ENCODE results near the gene POU2F1.
"Not testable (repeated sequence)": the region's sequence is repeated elsewhere in the genome, so short reads cannot be mapped to it uniquely, and the experiment has no call there.

The POU2F1 gene

DNA sequence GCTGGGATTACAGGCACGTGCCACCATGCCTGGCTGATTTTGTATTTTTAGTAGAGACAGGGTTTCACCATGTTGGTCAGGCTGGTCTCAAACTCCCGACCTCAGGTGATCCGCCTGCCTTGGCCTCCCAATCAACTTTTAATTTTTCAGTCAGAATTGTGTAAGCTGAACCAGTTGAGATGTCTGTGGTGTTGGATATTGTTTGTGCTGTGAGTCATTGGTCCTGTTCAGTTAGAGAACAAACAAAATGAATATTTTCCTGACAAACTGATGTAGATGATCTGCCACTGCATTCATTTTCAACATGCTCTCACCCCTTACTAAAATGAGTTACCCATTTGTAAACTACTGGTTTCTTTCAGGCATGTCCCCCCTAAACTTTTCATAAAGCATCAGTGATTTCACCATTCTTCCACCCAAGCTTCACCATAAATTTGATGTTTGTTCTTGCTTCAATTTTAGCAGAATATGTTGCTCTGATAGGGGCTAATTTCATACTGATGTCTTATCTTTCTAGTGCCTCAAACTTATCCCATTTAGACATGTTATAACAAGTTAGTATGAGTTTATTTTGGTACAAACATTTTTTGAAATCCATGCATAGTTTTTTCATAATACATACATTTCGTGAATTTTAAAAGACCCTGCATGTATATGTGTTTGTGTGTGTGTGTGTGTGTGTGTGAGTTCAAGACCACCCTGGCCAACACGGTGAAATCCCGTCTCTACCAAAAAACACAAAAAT, 15.2 kb upstream of the POU2F1 start:
- not testable (repeated sequence) for H3K36me3 ChIP-seq (ENCODE audit: control insufficient read depth, insufficient read depth, low read length); H3K4me3 ChIP-seq (ENCODE audit: low read length); DNase-seq (ENCODE audit: low read depth, low spot score); H3K9me3 ChIP-seq (ENCODE audit: control insufficient read depth, insufficient read depth, low read length); H3K27me3 ChIP-seq (ENCODE audit: control insufficient read depth, insufficient read depth, low read length); H3K4me1 ChIP-seq (ENCODE audit: control insufficient read depth, insufficient read depth, low read length); H3K27ac ChIP-seq (ENCODE audit: low read length)
- WGBS (ENCODE audit: insufficient coverage, insufficient read length), result no CpG with 5 or more reads among the region's 6 CpGs

DNA sequence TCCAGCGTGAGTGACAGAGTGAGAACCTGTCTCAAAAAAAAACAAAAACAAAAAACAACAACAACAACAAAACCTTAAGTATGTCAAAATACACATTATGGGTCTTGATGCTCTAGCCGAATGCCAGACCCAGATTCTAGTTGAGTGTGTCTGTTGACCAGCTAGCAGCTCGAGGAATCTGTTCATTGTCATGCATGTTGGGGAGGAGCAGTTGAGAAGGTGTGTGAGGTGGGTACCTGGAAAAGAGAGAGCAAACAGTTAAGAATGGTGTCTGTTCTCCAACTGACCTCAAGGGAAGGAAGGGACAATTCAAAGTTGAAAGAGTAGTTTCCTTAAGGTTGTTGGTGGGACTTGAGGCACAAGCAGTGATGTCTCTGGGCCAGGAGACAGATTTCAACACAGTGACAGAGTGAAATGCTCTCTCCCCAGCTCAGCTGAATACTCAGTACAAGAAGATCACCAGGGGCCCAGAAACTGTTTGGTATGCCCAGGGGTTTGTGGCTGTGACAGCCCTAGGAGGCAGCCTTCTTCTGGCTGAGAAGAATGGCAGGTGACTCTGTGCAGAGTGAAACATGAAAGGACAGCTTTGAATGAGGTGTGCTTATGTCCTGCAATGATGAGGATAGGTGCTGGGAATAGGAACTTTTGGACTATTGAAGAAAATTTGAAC, 14.4 kb upstream of the POU2F1 start:
- Histone ChIP-seq H3K27me3 (ENCODE audit: control insufficient read depth, insufficient read depth, low read length) (no peaks in the 10 kb centered on the region), H3K9me3 (ENCODE audit: control insufficient read depth, insufficient read depth, low read length) (no peaks in the 10 kb centered on the region), H3K36me3 (ENCODE audit: control insufficient read depth, insufficient read depth, low read length) (no peaks in the 10 kb centered on the region), H3K4me3 (ENCODE audit: low read length) (no peak overlapping the region), H3K4me1 (ENCODE audit: control insufficient read depth, insufficient read depth, low read length) (peaks cover 3% of the 10 kb centered on the region; the same call in 1 of the 2 replicates), H3K27ac (ENCODE audit: low read length) (no peak overlapping the region)
- WGBS (ENCODE audit: insufficient coverage, insufficient read length), result no CpG with 5 or more reads among the region's 3 CpGs
- no peak for DNase-seq (ENCODE audit: low read depth, low spot score)

DNA sequence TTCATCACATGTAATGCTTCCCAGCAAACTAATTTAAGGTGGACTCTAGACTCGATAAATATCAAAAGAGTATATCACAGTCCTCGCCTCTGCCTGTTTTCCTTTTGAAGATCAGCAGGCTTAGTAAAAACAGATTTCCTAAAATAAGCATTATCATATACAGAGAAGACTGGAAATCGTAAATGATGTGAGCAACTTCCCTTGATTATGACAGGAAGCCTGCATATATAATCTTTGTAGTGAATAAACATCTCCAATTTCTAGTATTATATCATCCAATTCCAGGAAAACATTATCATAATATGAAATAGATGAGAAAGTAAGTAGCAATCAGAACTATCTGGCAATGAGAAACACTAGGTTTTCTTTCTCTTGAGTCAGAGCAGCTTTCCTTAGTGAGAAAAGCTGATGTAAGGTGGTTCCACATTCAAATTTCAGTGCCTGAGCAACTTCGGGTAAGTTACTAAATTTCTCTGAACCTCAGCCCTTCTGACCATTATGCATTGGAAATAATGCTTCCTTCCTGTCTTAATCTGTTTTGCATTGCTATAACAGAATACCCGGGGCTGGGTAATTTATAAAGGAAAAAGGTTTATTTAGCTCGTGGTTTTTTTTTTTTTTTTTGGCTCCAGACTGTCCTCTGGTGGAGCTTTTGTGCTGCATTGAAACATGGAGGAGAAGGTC, 12.6 kb upstream of the POU2F1 start:
- Histone ChIP-seq H3K4me3 (ENCODE audit: low read length) (no peak overlapping the region), H3K36me3 (ENCODE audit: control insufficient read depth, insufficient read depth, low read length) (no peaks in the 10 kb centered on the region), H3K4me1 (ENCODE audit: control insufficient read depth, insufficient read depth, low read length) (peaks cover 3% of the 10 kb centered on the region; the same call in 1 of the 2 replicates), H3K9me3 (ENCODE audit: control insufficient read depth, insufficient read depth, low read length) (no peaks in the 10 kb centered on the region), H3K27me3 (ENCODE audit: control insufficient read depth, insufficient read depth, low read length) (no peaks in the 10 kb centered on the region), H3K27ac (ENCODE audit: low read length) (no peak overlapping the region)
- no CpG with 5 or more reads among the region's 6 CpGs for WGBS (ENCODE audit: insufficient coverage, insufficient read length)
- no peak for DNase-seq (ENCODE audit: low read depth, low spot score)

DNA sequence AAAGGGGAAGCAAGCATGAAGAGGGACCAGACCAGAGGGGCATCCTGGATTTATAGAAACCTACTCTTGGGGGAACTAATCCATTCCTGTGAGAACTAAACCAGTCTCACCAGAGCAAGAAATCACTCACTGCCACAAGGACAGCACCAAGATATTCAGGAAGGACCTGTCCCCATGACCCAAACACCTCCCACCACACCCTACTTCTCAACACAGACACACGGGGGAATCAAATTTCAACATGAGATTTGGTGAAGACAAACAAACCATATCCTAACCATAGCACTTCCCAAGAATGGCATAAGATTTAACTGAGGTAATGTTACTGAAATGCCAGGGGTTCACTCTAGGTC, 12.1 kb upstream of the POU2F1 start:
- Histone ChIP-seq H3K27ac (ENCODE audit: low read length) (no peak overlapping the region), H3K4me1 (ENCODE audit: control insufficient read depth, insufficient read depth, low read length) (peaks cover 3% of the 10 kb centered on the region; the same call in 1 of the 2 replicates), H3K9me3 (ENCODE audit: control insufficient read depth, insufficient read depth, low read length) (no peaks in the 10 kb centered on the region), H3K27me3 (ENCODE audit: control insufficient read depth, insufficient read depth, low read length) (no peaks in the 10 kb centered on the region), H3K36me3 (ENCODE audit: control insufficient read depth, insufficient read depth, low read length) (no peaks in the 10 kb centered on the region), H3K4me3 (ENCODE audit: low read length) (no peak overlapping the region)
- DNase-seq (ENCODE audit: low read depth, low spot score), result no peak
- no CpG with 5 or more reads among the region's 1 CpG for WGBS (ENCODE audit: insufficient coverage, insufficient read length)

DNA sequence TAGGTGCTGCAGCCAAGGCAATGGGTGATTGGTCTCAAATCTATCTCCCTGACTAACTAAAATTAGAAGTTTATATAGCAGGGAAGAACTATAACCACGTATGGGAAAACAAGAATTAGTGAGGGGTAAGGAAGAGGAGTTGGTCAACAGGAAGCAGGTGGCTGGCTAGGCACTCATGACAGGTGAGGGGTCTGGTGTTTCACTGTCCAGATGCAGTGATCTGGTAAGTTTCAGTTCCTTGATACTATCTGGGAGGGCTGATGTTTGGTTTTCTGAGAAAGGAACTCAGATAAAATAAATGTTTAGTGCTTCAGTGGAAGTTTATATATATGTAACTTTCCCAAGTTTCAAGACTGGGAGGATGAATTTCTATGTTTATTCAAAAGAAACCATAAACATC, 11.6 kb upstream of the POU2F1 start:
- Histone ChIP-seq H3K36me3 (ENCODE audit: control insufficient read depth, insufficient read depth, low read length) (no peaks in the 10 kb centered on the region), H3K4me3 (ENCODE audit: low read length) (no peak overlapping the region), H3K27me3 (ENCODE audit: control insufficient read depth, insufficient read depth, low read length) (no peaks in the 10 kb centered on the region), H3K4me1 (ENCODE audit: control insufficient read depth, insufficient read depth, low read length) (peaks cover 3% of the 10 kb centered on the region; the same call in 1 of the 2 replicates), H3K9me3 (ENCODE audit: control insufficient read depth, insufficient read depth, low read length) (no peaks in the 10 kb centered on the region), H3K27ac (ENCODE audit: low read length) (no peak overlapping the region)
- DNase-seq (ENCODE audit: low read depth, low spot score), result no peak
- no CpG with 5 or more reads among the region's 1 CpG for WGBS (ENCODE audit: insufficient coverage, insufficient read length)

DNA sequence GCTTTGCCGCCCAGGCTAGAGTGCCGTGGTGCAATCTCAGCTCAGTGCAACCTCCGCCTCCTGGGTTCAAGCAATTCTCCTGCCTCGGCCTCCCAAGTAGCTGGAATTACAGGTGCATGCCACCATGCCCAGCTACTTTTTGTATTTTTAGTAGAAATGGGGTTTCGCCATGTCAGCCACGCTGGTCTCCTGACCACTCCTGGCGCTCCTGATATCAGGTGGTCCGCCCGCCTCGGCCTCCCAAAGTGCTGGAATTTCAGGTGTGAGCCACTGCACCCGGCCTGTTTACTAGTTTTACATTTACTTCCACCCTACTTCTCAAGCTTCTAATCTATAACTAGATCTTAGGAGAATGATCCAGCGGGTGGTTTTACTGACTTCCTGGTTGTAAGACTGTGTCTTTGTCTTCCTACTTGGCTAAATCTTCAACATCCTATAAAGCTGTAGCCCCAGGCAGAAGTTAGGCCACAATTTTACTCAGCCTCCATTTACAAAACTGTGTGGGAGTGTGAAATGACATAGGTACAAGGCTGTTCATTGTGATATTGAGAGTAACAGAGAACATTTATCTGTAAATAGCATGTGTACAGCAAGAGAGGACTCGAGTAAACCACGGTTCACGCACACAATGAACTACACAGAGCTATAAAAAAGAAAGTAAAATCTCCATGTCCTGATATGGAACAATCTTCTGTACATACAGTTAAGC, 9.6 kb upstream of the POU2F1 start:
- Histone ChIP-seq H3K27me3 (ENCODE audit: control insufficient read depth, insufficient read depth, low read length) (no peaks in the 10 kb centered on the region), H3K9me3 (ENCODE audit: control insufficient read depth, insufficient read depth, low read length) (no peaks in the 10 kb centered on the region), H3K4me3 (ENCODE audit: low read length) (no peak overlapping the region), H3K4me1 (ENCODE audit: control insufficient read depth, insufficient read depth, low read length) (peaks cover 3% of the 10 kb centered on the region; the same call in 1 of the 2 replicates), H3K36me3 (ENCODE audit: control insufficient read depth, insufficient read depth, low read length) (no peaks in the 10 kb centered on the region), H3K27ac (ENCODE audit: low read length) (no peak overlapping the region)
- DNase-seq (ENCODE audit: low read depth, low spot score), result no peak
- WGBS (ENCODE audit: insufficient coverage, insufficient read length), result no CpG with 5 or more reads among the region's 15 CpGs

DNA sequence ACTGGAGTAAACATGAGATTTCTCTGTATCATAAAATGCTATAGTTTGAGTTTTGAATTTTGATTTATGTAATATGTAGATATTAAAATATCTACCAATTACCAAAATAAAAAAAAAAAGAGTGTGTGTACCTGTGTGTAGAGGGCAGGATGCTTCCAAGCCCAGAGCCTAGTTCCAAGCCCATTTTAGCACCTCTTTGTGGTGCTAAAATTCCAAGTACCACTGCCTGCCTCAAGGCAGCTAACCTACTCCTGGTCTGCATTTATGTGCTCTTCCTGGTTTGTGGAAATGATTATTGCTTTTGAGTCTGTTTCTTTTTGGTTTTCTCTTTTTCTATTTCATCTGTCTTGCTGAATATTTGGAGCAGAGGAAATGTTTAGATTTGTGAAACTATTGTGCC, 8.7 kb upstream of the POU2F1 start:
- no peaks in the 10 kb centered on the region for H3K9me3 ChIP-seq (ENCODE audit: control insufficient read depth, insufficient read depth, low read length)
- no peaks in the 10 kb centered on the region for H3K4me1 ChIP-seq (ENCODE audit: control insufficient read depth, insufficient read depth, low read length)
- no peak overlapping the region for H3K27ac ChIP-seq (ENCODE audit: low read length)
- no peaks in the 10 kb centered on the region for H3K27me3 ChIP-seq (ENCODE audit: control insufficient read depth, insufficient read depth, low read length)
- H3K36me3 ChIP-seq (ENCODE audit: control insufficient read depth, insufficient read depth, low read length), result no peaks in the 10 kb centered on the region
- no peak for DNase-seq (ENCODE audit: low read depth, low spot score)
- no peak overlapping the region for H3K4me3 ChIP-seq (ENCODE audit: low read length)

DNA sequence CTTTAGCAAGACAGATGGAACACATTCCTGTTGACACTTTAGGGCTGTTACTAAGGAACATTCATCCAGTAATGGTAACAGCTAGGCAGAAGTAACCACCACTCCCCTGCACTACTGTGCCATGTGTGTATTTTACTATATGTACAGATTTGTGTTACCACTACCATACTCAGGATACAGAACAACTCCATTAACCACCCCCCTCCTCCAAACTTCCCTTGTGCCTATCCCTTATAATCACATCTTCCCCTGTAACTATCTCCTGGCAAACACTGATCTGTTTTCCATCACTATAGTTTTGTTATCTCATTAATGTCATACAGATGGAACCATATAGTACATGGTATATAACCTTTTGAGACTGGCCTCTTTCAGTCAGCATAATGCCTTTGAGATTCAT, 3.9 kb upstream of the POU2F1 start:
- H3K4me3 ChIP-seq (ENCODE audit: low read length), result no peak overlapping the region
- no peaks in the 10 kb centered on the region for H3K4me1 ChIP-seq (ENCODE audit: control insufficient read depth, insufficient read depth, low read length)
- H3K36me3 ChIP-seq (ENCODE audit: control insufficient read depth, insufficient read depth, low read length), result no peaks in the 10 kb centered on the region
- H3K9me3 ChIP-seq (ENCODE audit: control insufficient read depth, insufficient read depth, low read length), result no peaks in the 10 kb centered on the region
- DNase-seq (ENCODE audit: low read depth, low spot score), result no peak
- no peak overlapping the region for H3K27ac ChIP-seq (ENCODE audit: low read length)
- no peaks in the 10 kb centered on the region for H3K27me3 ChIP-seq (ENCODE audit: control insufficient read depth, insufficient read depth, low read length)

DNA sequence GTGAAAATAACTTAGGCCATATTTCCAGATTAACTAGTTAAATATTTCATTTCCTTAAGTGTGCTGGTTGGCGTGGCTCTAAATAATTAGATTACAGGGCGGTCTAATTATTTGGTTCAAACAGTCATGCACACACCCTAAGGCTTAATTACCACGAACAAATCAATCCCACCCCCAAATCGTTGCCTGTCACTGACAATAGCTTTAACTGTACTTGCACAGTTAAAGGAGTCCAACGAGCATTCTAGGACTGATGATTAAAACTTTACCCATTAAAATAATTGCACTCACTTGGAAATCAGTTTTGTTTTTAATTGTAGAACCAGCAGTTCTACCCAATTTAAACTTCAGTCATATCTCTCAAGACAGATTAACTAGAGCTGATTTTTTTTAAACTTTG, 1.5 kb upstream of the POU2F1 start:
- Histone ChIP-seq H3K4me3 (ENCODE audit: low read length) (no peak overlapping the region), H3K27me3 (ENCODE audit: control insufficient read depth, insufficient read depth, low read length) (no peaks in the 10 kb centered on the region), H3K9me3 (ENCODE audit: control insufficient read depth, insufficient read depth, low read length) (no peaks in the 10 kb centered on the region), H3K4me1 (ENCODE audit: control insufficient read depth, insufficient read depth, low read length) (no peaks in the 10 kb centered on the region), H3K27ac (ENCODE audit: low read length) (no peak overlapping the region), H3K36me3 (ENCODE audit: control insufficient read depth, insufficient read depth, low read length) (no peaks in the 10 kb centered on the region)
- DNase-seq (ENCODE audit: low read depth, low spot score), result no peak
- no CpG with 5 or more reads among the region's 5 CpGs for WGBS (ENCODE audit: insufficient coverage, insufficient read length)

DNA sequence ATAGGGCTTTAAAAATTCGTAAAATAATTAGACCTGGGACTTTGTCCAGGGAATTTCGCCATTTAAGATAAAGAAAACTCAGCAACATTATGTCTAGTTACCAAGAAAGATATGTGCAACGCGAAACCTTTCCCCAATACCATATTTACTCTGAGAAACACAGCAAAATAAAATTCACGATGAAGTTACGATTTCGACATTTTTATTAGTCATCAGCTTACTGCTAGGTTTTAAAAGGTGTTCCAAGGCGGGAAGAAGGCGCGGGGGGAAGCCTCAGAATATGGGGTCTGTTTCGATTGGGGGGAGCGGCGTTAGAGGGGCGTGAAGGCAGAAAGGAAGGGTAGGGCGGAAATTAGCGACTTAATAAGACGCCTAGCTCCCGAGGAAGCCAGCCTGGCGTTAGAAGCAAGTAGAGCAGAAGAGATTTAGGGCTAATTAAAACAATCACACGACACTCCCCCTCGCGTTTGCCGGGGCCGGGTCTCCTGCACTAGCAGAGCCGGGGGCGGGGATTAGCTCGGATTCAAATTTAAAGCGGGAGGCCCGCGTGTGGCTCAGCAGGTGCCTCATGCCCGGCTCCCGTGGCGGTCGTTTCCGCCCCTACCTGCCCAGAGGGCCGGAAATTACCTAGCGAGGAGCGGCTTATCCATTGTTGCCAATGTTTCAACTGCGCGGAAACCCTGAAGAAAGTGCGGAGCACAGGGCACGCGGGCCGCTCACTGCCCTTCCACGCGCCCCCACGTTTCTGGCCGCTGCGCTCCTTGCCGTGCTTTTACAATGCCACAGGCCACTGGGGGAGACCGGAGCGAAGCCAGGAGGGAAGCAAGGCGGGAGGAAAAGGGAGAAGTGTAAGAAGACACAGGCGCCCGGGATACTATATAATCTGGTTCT, 795 bp upstream of the POU2F1 start:
- Histone ChIP-seq H3K4me1 (ENCODE audit: control insufficient read depth, insufficient read depth, low read length) (no peaks in the 10 kb centered on the region), H3K36me3 (ENCODE audit: control insufficient read depth, insufficient read depth, low read length) (no peaks in the 10 kb centered on the region), H3K27ac (ENCODE audit: low read length) (no peak overlapping the region), H3K9me3 (ENCODE audit: control insufficient read depth, insufficient read depth, low read length) (no peaks in the 10 kb centered on the region), H3K27me3 (ENCODE audit: control insufficient read depth, insufficient read depth, low read length) (no peaks in the 10 kb centered on the region), H3K4me3 (ENCODE audit: low read length) (peak overlapping the region; percentile 43; the same call in 1 of the 2 replicates)
- no CpG with 5 or more reads among the region's 55 CpGs for WGBS (ENCODE audit: insufficient coverage, insufficient read length)
- DNase-seq (ENCODE audit: low read depth, low spot score), result peak; percentile 84

All from iPS DF 6.9 (cell line).